KBM-7 (cell line): ENCODE results near the gene RPEL1.
"Not testable (repeated sequence)": the region's sequence is repeated elsewhere in the genome, so short reads cannot be mapped to it uniquely, and the experiment has no call there.

Source experiments
- DNase-seq: peaks from one replicate; pipeline ENCODE4 v3.0.0-alpha.2; 2015
- in situ Hi-C: fragments of 300-500 bp; cut with MboI; formaldehyde crosslinking; loops from 2 replicates; pipeline ENCODE4 v1.14.3; 2020; ENCODE audit warnings: low sequenced_read_pairs, low pct_unique_long_range_greater_than_20kb, mixed read lengths

The RPEL1 gene

GRCh38 chr10:103232131-103232673 lies 13.5 kb upstream of the RPEL1 start:
- in situ Hi-C loops = no loop called here
- DNase-seq = no peak

GRCh38 chr10:103232772-103233488 lies 12.8 kb upstream of the RPEL1 start:
- in situ Hi-C loops = no loop called here
- peak; percentile 8 for DNase-seq

- in situ Hi-C loops = no loop called here
- DNase-seq = no peak
These were observed 9.9 kb upstream of the RPEL1 start for GRCh38 chr10:103235775-103236174.

GRCh38 chr10:103238506-103239252 lies 7.0 kb upstream of the RPEL1 start:
- in situ Hi-C loops = no loop called here
- DNase-seq = peak; percentile 25

GRCh38 chr10:103241262-103242011 lies 4.2 kb upstream of the RPEL1 start:
- in situ Hi-C loops = no loop called here

GRCh38 chr10:103244666-103245271 lies 918 bp upstream of the RPEL1 start:
- in situ Hi-C loops = no loop called here
- DNase-seq = peak; percentile 87

More at GRCh38 chr10:103241262-103242011, 4.2 kb upstream of the RPEL1 start:
- peak; percentile 58 for DNase-seq

GRCh38 chr10:103246324-103246723 lies 637 bp downstream of the RPEL1 start:
- no peak for DNase-seq
- in situ Hi-C loops = no loop called here

- no peak for DNase-seq
- in situ Hi-C loops = no loop called here
These were observed 8.4 kb downstream of the RPEL1 start for GRCh38 chr10:103254113-103254512.

GRCh38 chr10:103254538-103255325 lies 9.0 kb downstream of the RPEL1 start:
- in situ Hi-C loops = no loop called here

GRCh38 chr10:103256613-103257012 lies 10.9 kb downstream of the RPEL1 start:
- DNase-seq = no peak
- in situ Hi-C loops = no loop called here

More at GRCh38 chr10:103254538-103255325, 9.0 kb downstream of the RPEL1 start:
- no peak for DNase-seq

- in situ Hi-C loops = no loop called here
These were observed 12.1 kb downstream of the RPEL1 start for GRCh38 chr10:103257812-103258211.

GRCh38 chr10:103258928-103259327 lies 13.2 kb downstream of the RPEL1 start:
- DNase-seq, in situ Hi-C loops: not testable (repeated sequence)

More at GRCh38 chr10:103257812-103258211, 12.1 kb downstream of the RPEL1 start:
- no peak for DNase-seq

GRCh38 chr10:103259989-103260388 lies 14.3 kb downstream of the RPEL1 start:
- in situ Hi-C loops = no loop called here
- DNase-seq = no peak

GRCh38 chr10:103262229-103262628 lies 16.5 kb downstream of the RPEL1 start:
- DNase-seq = no peak
- in situ Hi-C loops = no loop called here

GRCh38 chr10:103265717-103266329 lies 20.1 kb downstream of the RPEL1 start:
- DNase-seq = peak; percentile 60
- in situ Hi-C loops = no loop called here

GRCh38 chr10:103273041-103273441 lies 27.4 kb downstream of the RPEL1 start:
- no peak for DNase-seq
- in situ Hi-C loops = no loop called here

GRCh38 chr10:103276251-103276895 lies 30.7 kb downstream of the RPEL1 start:
- in situ Hi-C loops = no loop called here
- peak; percentile 9 for DNase-seq
